Measurements from ENCODE around the gene TNS3. TPM values are rescaled to one million over a fixed set of nuclear protein-coding genes. Genes with fewer than 3 reads are reported as not detected.

The TNS3 gene
- total RNA-seq, 5 donors from 2014 or later (not counting 1 experiment from before 2014, with no cell fraction given) = 0.58 to 3.7 (median 2.0) TPM

DNA sequence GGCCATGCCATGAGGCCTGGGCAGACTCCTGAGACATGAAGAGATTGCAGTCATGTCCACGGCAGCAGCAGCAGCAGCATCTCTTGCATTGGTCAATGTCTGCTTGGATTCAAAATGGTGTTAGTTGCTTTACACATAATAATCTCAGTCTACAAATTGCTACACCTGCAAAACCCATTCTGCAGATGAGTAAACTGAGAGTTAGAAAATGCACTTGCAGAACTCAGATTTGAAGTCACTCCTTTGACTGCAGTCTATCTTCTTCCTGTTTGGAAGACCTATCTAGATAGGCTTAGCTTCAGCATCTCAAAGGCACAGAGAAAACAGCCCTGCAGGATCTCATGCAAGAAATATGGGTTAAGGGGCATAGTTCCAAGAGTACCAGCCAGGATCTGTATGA, 350.3 kb downstream of the TNS3 start:
- Histone ChIP-seq H3K9me3 (no peaks in the 10 kb centered on the region), H3K4me3 (ENCODE audit: control insufficient read depth in 1 of 2, extremely low read depth in 1 of 2, low read length in 1 of 2) (no peak overlapping the region), H3K36me3 (ENCODE audit: control insufficient read depth in 2 of 2, extremely low read depth in 1 of 2, insufficient read depth in 1 of 2, low read length in 1 of 2) (no peaks in the 10 kb centered on the region), H3K27me3 (replicated peaks in 1 of 2; ENCODE audit: control insufficient read depth in 2 of 2, extremely low read depth in 1 of 2, insufficient read depth in 2 of 2, low read length in 1 of 2) (peaks cover 0 to 15% of the 10 kb centered on the region in 2 experiments), H3K27ac (ENCODE audit: low read length) (no peak overlapping the region), H3K4me1 (ENCODE audit: control insufficient read depth in 1 of 2, extremely low read depth in 1 of 2, insufficient read depth in 2 of 2, low read length in 2 of 2) (no peaks in the 10 kb centered on the region)
- ChIA-PET POLR2A (no interaction called here), CTCF (interaction anchor here in 1 of 2 donors (0.7 kb wide), 1 partner anchor 10 kb away, joined by 3 read pairs; no protein-coding TSS in a partner anchor)
- Mint-ChIP-seq H3K27ac (no peak overlapping the region), H3K36me3 (no peaks in the 10 kb centered on the region), H3K4me3 (no peak overlapping the region), H3K4me1 (no peaks in the 10 kb centered on the region), H3K9me3 (no peaks in the 10 kb centered on the region), H3K27me3 (peaks cover 9% of the 10 kb centered on the region in 2 donors)
- no peak for ATAC-seq (replicated peaks in 1 of 4)
- no peak for DNase-seq
- 67% methylated on average over 1 of the region's 1 CpG for WGBS (ENCODE audit: insufficient coverage)

DNA sequence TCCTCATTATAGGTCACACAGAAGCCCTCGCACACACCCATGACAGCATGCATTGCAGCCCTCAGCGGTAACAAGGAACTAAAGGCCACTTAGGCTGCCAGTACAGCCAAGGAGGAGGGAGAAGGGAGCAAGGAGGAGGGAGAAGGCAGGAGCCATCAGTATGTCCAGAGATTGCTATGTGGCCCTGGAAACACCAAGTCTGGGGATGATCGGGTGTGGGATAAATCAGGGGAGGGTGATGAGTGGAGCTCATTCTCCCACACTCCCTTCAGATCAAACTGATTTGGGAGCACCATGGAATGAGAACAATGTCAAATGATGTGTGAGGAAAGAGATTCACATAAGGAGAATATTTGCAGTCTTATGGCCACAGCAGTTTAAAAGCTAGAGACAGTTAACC, 350.9 kb downstream of the TNS3 start:
- Mint-ChIP-seq H3K36me3 (no peaks in the 10 kb centered on the region), H3K27ac (no peak overlapping the region), H3K9me3 (no peaks in the 10 kb centered on the region), H3K4me3 (no peak overlapping the region), H3K27me3 (peaks cover 9% of the 10 kb centered on the region in 2 donors), H3K4me1 (no peaks in the 10 kb centered on the region)
- DNase-seq (no peak), ATAC-seq (replicated peaks in 1 of 4) (no peak)
- 100% methylated on average over 1 of the region's 3 CpGs for WGBS (ENCODE audit: insufficient coverage)
- ChIA-PET POLR2A (no interaction called here), CTCF (no interaction called here)
- H3K36me3 ChIP-seq (ENCODE audit: control insufficient read depth in 2 of 2, extremely low read depth in 1 of 2, insufficient read depth in 1 of 2, low read length in 1 of 2) = no peaks in the 10 kb centered on the region
- no peak overlapping the region for H3K4me3 ChIP-seq (ENCODE audit: control insufficient read depth in 1 of 2, extremely low read depth in 1 of 2, low read length in 1 of 2)
- no peaks in the 10 kb centered on the region for H3K9me3 ChIP-seq
- H3K27ac ChIP-seq (ENCODE audit: low read length) = no peak overlapping the region
- no peaks in the 10 kb centered on the region for H3K4me1 ChIP-seq (ENCODE audit: control insufficient read depth in 1 of 2, extremely low read depth in 1 of 2, insufficient read depth in 2 of 2, low read length in 2 of 2)
- peaks cover 0 to 16% of the 10 kb centered on the region in 2 experiments for H3K27me3 ChIP-seq (replicated peaks in 1 of 2; ENCODE audit: control insufficient read depth in 2 of 2, extremely low read depth in 1 of 2, insufficient read depth in 2 of 2, low read length in 1 of 2)

DNA sequence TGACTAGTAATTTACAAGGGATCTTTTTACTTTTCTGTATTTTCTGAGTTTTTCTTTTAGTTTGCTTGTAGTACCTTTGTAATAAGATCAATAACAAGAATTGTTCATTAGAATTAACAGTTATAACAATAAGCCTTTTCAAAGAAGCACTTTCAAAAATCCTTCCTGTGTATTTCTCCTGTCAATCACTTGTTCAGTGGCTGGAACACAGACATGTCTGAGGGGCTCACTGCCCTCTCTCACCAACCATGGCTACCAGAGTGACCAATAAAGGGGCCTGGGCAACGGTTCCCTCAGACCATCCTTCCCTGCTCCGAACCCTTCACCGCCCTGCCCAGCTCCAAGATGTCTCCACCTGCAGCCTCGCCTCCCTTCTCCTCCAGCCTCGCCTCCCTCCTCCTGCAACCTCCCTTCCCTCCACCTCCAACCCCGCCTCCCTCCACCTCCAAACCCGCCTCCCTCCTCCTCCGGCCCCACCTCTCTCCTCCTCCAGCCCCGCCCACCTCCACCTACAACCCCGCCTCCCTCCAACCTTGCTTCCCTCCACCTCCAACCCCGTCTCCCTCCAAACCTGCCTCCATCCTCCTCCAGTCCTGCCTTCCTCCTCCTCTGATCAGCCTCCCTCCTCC, 353.4 kb downstream of the TNS3 start:
- Histone ChIP-seq H3K4me1 (ENCODE audit: control insufficient read depth in 1 of 2, extremely low read depth in 1 of 2, insufficient read depth in 2 of 2, low read length in 2 of 2) (no peaks in the 10 kb centered on the region), H3K36me3 (ENCODE audit: control insufficient read depth in 2 of 2, extremely low read depth in 1 of 2, insufficient read depth in 1 of 2, low read length in 1 of 2) (no peaks in the 10 kb centered on the region), H3K27ac (ENCODE audit: low read length) (no peak overlapping the region), H3K27me3 (replicated peaks in 1 of 2; ENCODE audit: control insufficient read depth in 2 of 2, extremely low read depth in 1 of 2, insufficient read depth in 2 of 2, low read length in 1 of 2) (peaks cover 0 to 16% of the 10 kb centered on the region in 2 experiments), H3K4me3 (ENCODE audit: control insufficient read depth in 1 of 2, extremely low read depth in 1 of 2, low read length in 1 of 2) (no peak overlapping the region), H3K9me3 (no peaks in the 10 kb centered on the region)
- DNase-seq = no peak
- POLR2A ChIA-PET = no interaction called here
- CTCF ChIA-PET = no interaction called here
- 94% methylated on average over 6 of the region's 11 CpGs for WGBS (ENCODE audit: insufficient coverage)
- Mint-ChIP-seq H3K27ac (no peak overlapping the region), H3K4me3 (no peak overlapping the region), H3K36me3 (no peaks in the 10 kb centered on the region), H3K9me3 (peaks cover 0 to 4% (median 4%) of the 10 kb centered on the region in 3 donors), H3K27me3 (peaks cover 9 to 15% of the 10 kb centered on the region in 2 donors), H3K4me1 (no peaks in the 10 kb centered on the region)
- ATAC-seq (replicated peaks in 1 of 4) = no peak

DNA sequence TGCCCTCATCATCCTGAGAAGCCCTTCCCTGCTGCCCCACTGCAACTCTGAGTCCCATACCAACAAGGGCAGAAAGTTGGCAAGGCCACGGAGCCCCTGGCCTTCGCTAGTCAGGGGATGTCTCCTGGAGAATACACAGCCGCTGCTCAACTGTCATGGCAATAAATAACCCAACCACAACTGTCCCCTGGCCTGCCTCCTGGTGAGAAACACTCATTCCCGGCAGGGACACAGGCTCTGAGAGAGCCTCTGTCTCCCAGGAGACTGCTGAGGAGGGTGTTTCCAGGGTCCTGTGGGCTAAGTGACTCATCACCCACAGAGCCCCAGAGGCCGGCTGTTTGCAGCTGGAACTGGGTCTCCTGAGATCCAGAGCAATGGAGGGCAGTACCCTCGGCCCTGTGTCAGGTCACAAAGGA, 354.1 kb downstream of the TNS3 start:
- ChIA-PET POLR2A (no interaction called here), CTCF (interaction anchor here in 1 of 2 donors (0.6 kb wide), 1 partner anchor 1534 kb away, joined by 7 read pairs; no protein-coding TSS in a partner anchor)
- Histone ChIP-seq H3K4me1 (ENCODE audit: control insufficient read depth in 1 of 2, extremely low read depth in 1 of 2, insufficient read depth in 2 of 2, low read length in 2 of 2) (no peaks in the 10 kb centered on the region), H3K27ac (ENCODE audit: low read length) (no peak overlapping the region), H3K4me3 (ENCODE audit: control insufficient read depth in 1 of 2, extremely low read depth in 1 of 2, low read length in 1 of 2) (no peak overlapping the region), H3K9me3 (no peaks in the 10 kb centered on the region), H3K27me3 (replicated peaks in 1 of 2; ENCODE audit: control insufficient read depth in 2 of 2, extremely low read depth in 1 of 2, insufficient read depth in 2 of 2, low read length in 1 of 2) (peaks cover 0 to 16% of the 10 kb centered on the region in 2 experiments), H3K36me3 (ENCODE audit: control insufficient read depth in 2 of 2, extremely low read depth in 1 of 2, insufficient read depth in 1 of 2, low read length in 1 of 2) (no peaks in the 10 kb centered on the region)
- peaks cover 0 to 4% (median 4%) of the 10 kb centered on the region in 3 donors for H3K9me3 Mint-ChIP-seq
- H3K4me3 Mint-ChIP-seq = no peak overlapping the region
- peaks cover 9 to 15% of the 10 kb centered on the region in 2 donors for H3K27me3 Mint-ChIP-seq
- DNase-seq (no peak), ATAC-seq (replicated peaks in 1 of 4) (no peak)
- H3K4me1 Mint-ChIP-seq = no peaks in the 10 kb centered on the region
- WGBS (ENCODE audit: insufficient coverage) = 48% methylated on average over 4 of the region's 6 CpGs
- H3K36me3 Mint-ChIP-seq = no peaks in the 10 kb centered on the region
- no peak overlapping the region for H3K27ac Mint-ChIP-seq

DNA sequence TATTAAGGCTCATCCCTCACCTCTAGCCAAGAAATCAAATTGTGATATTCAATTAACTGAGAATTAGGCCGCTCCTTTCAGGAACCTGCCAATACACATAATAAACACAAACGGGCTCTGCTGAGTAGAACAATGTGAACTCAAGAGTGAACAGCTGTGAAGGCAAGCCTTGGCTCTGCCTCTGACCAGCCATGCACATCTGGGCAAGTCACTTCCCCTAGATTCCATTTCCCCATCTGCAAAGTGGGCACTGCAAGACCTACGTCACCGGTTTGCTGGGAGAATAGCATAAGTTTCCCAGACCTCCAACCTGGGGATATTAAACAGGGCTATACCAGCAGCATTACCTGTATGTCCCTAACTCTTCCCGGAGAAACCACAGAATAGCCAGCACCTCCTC, 355.2 kb downstream of the TNS3 start:
- Mint-ChIP-seq H3K27ac (no peak overlapping the region), H3K4me3 (no peak overlapping the region), H3K4me1 (no peaks in the 10 kb centered on the region), H3K27me3 (peaks cover 9 to 15% of the 10 kb centered on the region in 2 donors), H3K36me3 (no peaks in the 10 kb centered on the region), H3K9me3 (peaks cover 0 to 4% (median 4%) of the 10 kb centered on the region in 3 donors)
- no peaks in the 10 kb centered on the region for H3K36me3 ChIP-seq (ENCODE audit: control insufficient read depth in 2 of 2, extremely low read depth in 1 of 2, insufficient read depth in 1 of 2, low read length in 1 of 2)
- no peaks in the 10 kb centered on the region for H3K4me1 ChIP-seq (ENCODE audit: control insufficient read depth in 1 of 2, extremely low read depth in 1 of 2, insufficient read depth in 2 of 2, low read length in 2 of 2)
- H3K9me3 ChIP-seq = no peaks in the 10 kb centered on the region
- DNase-seq (no peak), ATAC-seq (replicated peaks in 1 of 4) (no peak)
- WGBS (ENCODE audit: insufficient coverage) = 79% methylated on average over 5 of the region's 5 CpGs
- H3K27ac ChIP-seq (ENCODE audit: low read length) = no peak overlapping the region
- H3K27me3 ChIP-seq (replicated peaks in 1 of 2; ENCODE audit: control insufficient read depth in 2 of 2, extremely low read depth in 1 of 2, insufficient read depth in 2 of 2, low read length in 1 of 2) = peaks cover 0 to 16% of the 10 kb centered on the region in 2 experiments
- ChIA-PET POLR2A (no interaction called here), CTCF (no interaction called here)
- H3K4me3 ChIP-seq (ENCODE audit: control insufficient read depth in 1 of 2, extremely low read depth in 1 of 2, low read length in 1 of 2) = no peak overlapping the region

DNA sequence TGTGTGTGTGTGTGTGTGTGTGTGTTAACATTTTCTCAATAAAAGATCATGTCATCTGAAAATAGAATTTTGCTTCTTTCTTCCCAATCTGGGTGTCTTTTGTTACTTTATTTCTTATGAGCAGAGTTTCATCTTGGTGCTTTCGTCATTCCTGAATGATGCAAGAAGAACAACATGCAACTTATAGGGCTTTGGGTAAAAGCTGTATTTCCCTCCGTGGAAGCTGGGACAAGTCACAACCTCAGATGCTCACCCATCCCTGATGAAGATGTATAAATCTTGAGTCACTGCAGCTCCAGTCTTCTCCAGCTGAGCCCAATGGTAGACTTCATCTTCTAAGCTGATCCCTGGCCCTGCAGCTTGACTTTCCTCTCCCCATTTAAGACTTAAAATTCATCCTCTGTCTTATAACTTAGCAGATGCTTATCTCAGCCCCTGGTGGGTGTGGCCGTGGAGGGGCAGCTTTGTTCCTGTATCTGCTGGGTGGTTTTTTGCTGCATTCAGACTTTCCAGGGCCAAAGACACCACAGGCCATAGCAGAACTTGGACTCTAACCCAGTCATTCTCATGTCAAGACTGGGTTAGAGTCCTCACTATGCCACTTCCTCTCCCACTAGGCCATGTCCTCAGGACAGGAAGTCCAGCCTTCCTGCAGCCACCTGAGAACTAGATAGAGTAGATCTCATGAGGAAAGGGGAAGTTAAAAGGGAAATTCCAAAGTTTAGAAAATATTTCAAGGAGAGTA, 356.4 kb downstream of the TNS3 start:
- ATAC-seq (replicated peaks in 1 of 4) = no peak
- H3K4me1 Mint-ChIP-seq = no peaks in the 10 kb centered on the region
- H3K27ac Mint-ChIP-seq = no peak overlapping the region
- WGBS (ENCODE audit: insufficient coverage) = 67% methylated on average over 1 of the region's 3 CpGs
- no peaks in the 10 kb centered on the region for H3K36me3 Mint-ChIP-seq
- H3K27me3 Mint-ChIP-seq = peaks cover 9 to 15% of the 10 kb centered on the region in 2 donors
- Histone ChIP-seq H3K4me1 (ENCODE audit: control insufficient read depth in 1 of 2, extremely low read depth in 1 of 2, insufficient read depth in 2 of 2, low read length in 2 of 2) (no peaks in the 10 kb centered on the region), H3K27ac (ENCODE audit: low read length) (no peak overlapping the region), H3K9me3 (no peaks in the 10 kb centered on the region), H3K4me3 (ENCODE audit: control insufficient read depth in 1 of 2, extremely low read depth in 1 of 2, low read length in 1 of 2) (no peak overlapping the region), H3K27me3 (replicated peaks in 1 of 2; ENCODE audit: control insufficient read depth in 2 of 2, extremely low read depth in 1 of 2, insufficient read depth in 2 of 2, low read length in 1 of 2) (peaks cover 0 to 16% of the 10 kb centered on the region in 2 experiments), H3K36me3 (ENCODE audit: control insufficient read depth in 2 of 2, extremely low read depth in 1 of 2, insufficient read depth in 1 of 2, low read length in 1 of 2) (no peaks in the 10 kb centered on the region)
- ChIA-PET POLR2A (no interaction called here), CTCF (no interaction called here)
- DNase-seq = no peak
- peaks cover 0 to 4% (median 4%) of the 10 kb centered on the region in 3 donors for H3K9me3 Mint-ChIP-seq
- no peak overlapping the region for H3K4me3 Mint-ChIP-seq
